Kidney (tissue), 14 donors: ENCODE results near the gene NPAS3. TPM values are rescaled to one million over a fixed set of nuclear protein-coding genes. Genes with fewer than 3 reads are reported as not detected.

Source experiments
- DNase-seq, 5 donors: peaks; one replicate each; pipeline ENCODE4 v3.0.0-alpha.2; 2013 to 2020
- FAIRE-seq: peaks from 2 replicates; lab custom pipeline; 2012; peaks lifted over from hg19 to GRCh38; lab: Jason Lieb, UNC
- H3K27ac ChIP-seq, 2 donors: one replicate each; pipeline ENCODE4 v1.7.0; 2013; ENCODE audit warnings: low read depth in 2 of 2, low read length in 2 of 2, inconsistent platforms in 1 of 2
- H3K27me3 ChIP-seq: one replicate; pipeline ENCODE4 v1.7.1; 2013; ENCODE audit warnings: low read length, inconsistent platforms; ENCODE audit not compliant: control insufficient read depth, insufficient read depth
- H3K36me3 ChIP-seq, 3 donors: one replicate each; pipeline versions ENCODE4 v1.7.0 to v1.7.1; 2013; ENCODE audit warnings: low read length in 3 of 3, control low read depth in 1 of 3, inconsistent platforms in 1 of 3; ENCODE audit not compliant: insufficient read depth in 3 of 3, control insufficient read depth in 2 of 3
- H3K4me1 ChIP-seq, 3 donors: one replicate each; pipeline versions ENCODE4 v1.7.0 to v1.7.1; 2013; ENCODE audit warnings: low read length in 3 of 3, inconsistent platforms in 1 of 3, low read depth in 1 of 3; ENCODE audit not compliant: control insufficient read depth in 2 of 3, insufficient read depth in 2 of 3
- H3K4me3 ChIP-seq, 3 donors: one replicate each; pipeline versions ENCODE4 v1.7.0 to v1.8.1; 2013; ENCODE audit warnings: low read length in 3 of 3, control low read depth in 1 of 3, inconsistent platforms in 1 of 3
- H3K9ac ChIP-seq, 3 donors: one replicate each; pipeline versions ENCODE4 v1.7.0 to v1.7.1; 2013; ENCODE audit warnings: low read length in 3 of 3, control low read depth in 1 of 3, inconsistent platforms in 1 of 3
- H3K9me3 ChIP-seq, 3 donors: one replicate each; pipeline versions ENCODE4 v1.7.0 to v1.7.1; 2013; ENCODE audit warnings: low read length in 3 of 3, control low read depth in 1 of 3, inconsistent platforms in 1 of 3; ENCODE audit not compliant: control insufficient read depth in 2 of 3, insufficient read depth in 1 of 3
- CTCF ChIP-seq: IDR thresholded peaks from 3 replicates; pipeline ENCODE4 v1.5.1; 2012; ENCODE audit warnings: mild to moderate bottlenecking, moderate library complexity, borderline replicate concordance; ENCODE audit not compliant: insufficient read depth; ENCODE audit errors: extremely low read depth
- intact Hi-C: fragments of 100-400 bp; cut with DNase I; formaldehyde crosslinking; loops from one replicate; pipeline ENCODE4 v1.11.1; 2022
- polyA plus RNA-seq: library from polyadenylated mRNA; stranded (reverse); fragments of 350-450 nt; fragmentation: Illumina TruSeq; extraction: RNeasy Lipid Tissue Mini Kit (QIAGEN cat#74804); gene quantifications from one replicate; pipeline ENCODE4 v1.2.3, GENCODE V29; 2014; ENCODE audit warnings: low read depth, low replicate concordance; ENCODE audit not compliant: insufficient read depth
- total RNA-seq: library from RNA; stranded (reverse); fragmentation: NEBNext Ultra II Directional; extraction: Animal tissue kit (Norgen Biotek cat#: 25700); gene quantifications from one replicate; pipeline ENCODE4 v1.2.1, GENCODE V29; 2021
- donor health status: control.
- donor health status: control.
- donor health status: control.
- donor health status: control.
- donor health status: control.
- donor health status: DM: yes; HTN: yes; CAD: no.
- donor health status: Normal renal cell carcinoma (clear cell type).

The NPAS3 gene
- total and polyA plus RNA-seq, 2 donors from 2014 or later, result 0.82 to 5.0 TPM

GRCh38 chr14:32908196-32909084 is 30.2 kb upstream of the NPAS3 start:
- no peak for TF ChIP-seq CTCF
- H3K27me3 ChIP-seq, result no peaks in the 10 kb centered on the region
- no peaks in the 10 kb centered on the region for H3K4me1 ChIP-seq
- intact Hi-C loops, result no loop called here
- H3K36me3 ChIP-seq, result no peaks in the 10 kb centered on the region
- H3K4me3 ChIP-seq, result no peak overlapping the region
- no peak for FAIRE-seq
- no peak overlapping the region for H3K27ac ChIP-seq
- no peak for DNase-seq
- no peaks in the 10 kb centered on the region for H3K9me3 ChIP-seq
- H3K9ac ChIP-seq, result no peak overlapping the region

- no peak for FAIRE-seq
- intact Hi-C loops, result no loop called here
- Histone ChIP-seq H3K9me3 (no peaks in the 10 kb centered on the region), H3K4me1 (no peaks in the 10 kb centered on the region), H3K36me3 (no peaks in the 10 kb centered on the region), H3K27ac (no peak overlapping the region), H3K4me3 (no peak overlapping the region), H3K9ac (no peak overlapping the region), H3K27me3 (no peaks in the 10 kb centered on the region)
- peak in 1 of 5 donors; percentile 33 for DNase-seq
- TF ChIP-seq CTCF, result no peak
Measured at GRCh38 chr14:32913725-32914124, 25.0 kb upstream of the NPAS3 start.

- Histone ChIP-seq H3K27me3 (no peaks in the 10 kb centered on the region), H3K27ac (no peak overlapping the region), H3K36me3 (no peaks in the 10 kb centered on the region), H3K4me1 (no peaks in the 10 kb centered on the region), H3K9ac (no peak overlapping the region), H3K4me3 (no peak overlapping the region), H3K9me3 (no peaks in the 10 kb centered on the region)
- no peak for TF ChIP-seq CTCF
- no peak for FAIRE-seq
- intact Hi-C loops, result no loop called here
- peak in 2 of 5 donors; percentile 27 to 45 for DNase-seq
Measured at GRCh38 chr14:32914391-32914790, 24.3 kb upstream of the NPAS3 start.
